LHCN-M2 (cell line): ENCODE measurements around the gene PMVK. TPM values are rescaled to one million over a fixed set of nuclear protein-coding genes. Genes with fewer than 3 reads are reported as not detected.

ENCODE experiments used
- DNase-seq: peaks from one replicate; pipeline ENCODE4 v3.0.0-alpha.2; 2012; ENCODE audit warnings: low read depth
- total RNA-seq: library from RNA; depleted of rRNA; stranded (reverse); fragments of >200 nt; gene quantifications from 2 replicates; pipeline ENCODE4 v1.2.3, GENCODE V29; 2014

PMVK gene
- total RNA-seq, 1 experiment from 2014 or later, result 9.1 TPM

DNA sequence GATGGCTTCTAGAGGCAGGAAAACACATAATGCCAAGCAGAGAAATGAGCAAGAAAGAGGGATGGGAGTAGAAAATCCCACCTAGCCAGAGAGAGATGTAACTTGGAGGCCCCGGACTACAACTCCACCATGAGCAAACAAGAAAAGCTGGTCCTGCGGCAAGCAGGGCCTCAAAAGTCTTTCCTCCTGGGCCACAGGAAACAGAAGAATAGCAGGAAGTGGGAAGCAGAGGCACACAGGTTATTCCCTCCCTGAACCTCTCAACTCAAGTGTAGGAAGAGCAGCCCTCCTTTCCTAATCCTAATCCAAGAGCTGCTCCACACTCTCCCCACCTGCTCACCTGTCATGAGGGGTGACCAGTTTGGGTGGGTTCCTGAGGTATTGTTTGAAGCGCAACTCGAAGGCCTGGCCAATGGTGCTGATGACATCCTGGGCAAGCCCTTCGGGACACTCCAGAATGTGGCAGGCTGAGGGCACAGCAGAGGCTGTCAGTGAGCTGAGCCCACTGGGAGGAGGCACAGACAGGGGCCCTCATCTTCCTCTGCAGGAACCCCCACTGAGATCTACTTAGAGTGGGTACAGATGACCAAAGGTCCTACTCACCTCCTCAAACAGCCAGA is 30.9 kb upstream of the PMVK start:
- DNase-seq, result no peak

- DNase-seq, result no peak
Observed at GRCh38 chr1:154966111-154966510, 29.6 kb upstream of the PMVK start.

- DNase-seq, result no peak
Observed at GRCh38 chr1:154964359-154964758, 27.8 kb upstream of the PMVK start.

GRCh38 chr1:154963643-154964042 is 27.1 kb upstream of the PMVK start:
- DNase-seq, result no peak

- no peak for DNase-seq
Observed at GRCh38 chr1:154962795-154963330, 26.3 kb upstream of the PMVK start.

- peak; percentile 27 for DNase-seq
Observed at GRCh38 chr1:154962156-154962749, 25.7 kb upstream of the PMVK start.

DNA sequence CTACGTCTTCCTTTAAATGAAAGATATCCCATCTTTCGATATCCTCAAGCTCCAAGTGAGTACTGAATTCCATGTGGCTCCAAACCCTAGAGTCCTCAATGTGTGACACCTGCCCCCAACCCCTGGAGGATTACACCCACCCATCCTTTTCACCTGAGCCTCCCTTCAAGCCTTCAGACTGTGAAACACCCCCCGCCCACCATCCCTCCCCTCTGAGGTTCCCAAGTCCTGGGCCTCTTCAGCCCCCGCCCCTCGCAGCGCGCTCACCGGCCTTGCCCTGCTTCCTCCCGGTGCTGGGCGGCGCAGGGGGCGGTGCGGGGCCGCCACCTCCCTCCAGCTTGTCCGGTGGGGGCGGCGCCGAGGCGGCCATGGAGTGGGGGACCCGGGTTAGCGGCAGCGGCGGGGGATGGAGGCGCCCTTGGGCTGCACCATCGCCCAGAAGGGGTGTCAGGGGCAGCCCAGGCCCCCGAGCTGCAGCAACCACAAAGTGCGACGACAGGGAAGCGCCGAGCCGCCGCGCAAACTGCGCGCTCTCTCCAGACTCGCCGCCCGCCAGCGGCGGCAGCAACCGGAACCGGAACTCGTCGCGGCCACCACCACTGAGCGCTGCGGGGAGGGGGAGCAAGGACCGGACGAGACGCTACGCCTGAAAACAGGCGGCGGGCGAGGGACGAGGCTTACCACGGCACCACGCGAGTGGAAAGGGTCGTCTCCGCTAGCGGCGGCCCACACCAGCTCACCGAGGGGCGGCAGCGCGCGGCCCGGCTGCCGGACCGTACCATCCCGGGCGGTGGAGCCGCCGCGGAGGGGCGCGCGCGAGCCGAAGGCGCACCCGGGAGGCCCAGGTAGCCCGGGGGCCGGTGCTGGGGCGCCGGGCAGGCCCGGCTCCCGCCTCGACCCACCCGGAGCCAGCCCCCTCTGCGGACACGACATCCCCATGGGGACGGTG is 25.0 kb upstream of the PMVK start, which contains the start of gene PYGO2:
Gene PYGO2, minus strand, starts transcription at position 576 of the 949 bp plus-strand sequence. Its CDS starts 206 bp downstream, at position 370.
- peak; percentile 73 for DNase-seq

GRCh38 chr1:154960446-154961136 is 24.1 kb upstream of the PMVK start:
- DNase-seq, result no peak

DNA sequence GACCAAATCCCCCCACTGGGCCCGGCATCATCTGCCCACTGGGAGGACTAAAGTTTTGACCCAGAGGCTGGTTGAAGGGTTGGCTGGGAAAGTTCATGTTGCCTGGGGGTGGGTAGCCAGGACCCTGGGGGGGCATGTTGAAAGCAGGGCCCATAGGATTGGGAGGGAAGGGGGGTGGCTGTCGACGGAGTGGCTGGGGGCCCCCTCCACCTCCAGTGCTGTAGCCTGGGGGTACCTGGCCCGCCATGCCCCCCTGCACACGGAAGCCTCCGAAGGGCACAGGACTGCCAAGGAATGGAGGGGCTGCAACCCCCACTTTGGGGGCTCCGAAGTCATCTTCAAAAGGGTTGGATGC is 22.9 kb upstream of the PMVK start:
- no peak for DNase-seq

GRCh38 chr1:154958681-154959425 is 22.3 kb upstream of the PMVK start:
- DNase-seq, result no peak

DNA sequence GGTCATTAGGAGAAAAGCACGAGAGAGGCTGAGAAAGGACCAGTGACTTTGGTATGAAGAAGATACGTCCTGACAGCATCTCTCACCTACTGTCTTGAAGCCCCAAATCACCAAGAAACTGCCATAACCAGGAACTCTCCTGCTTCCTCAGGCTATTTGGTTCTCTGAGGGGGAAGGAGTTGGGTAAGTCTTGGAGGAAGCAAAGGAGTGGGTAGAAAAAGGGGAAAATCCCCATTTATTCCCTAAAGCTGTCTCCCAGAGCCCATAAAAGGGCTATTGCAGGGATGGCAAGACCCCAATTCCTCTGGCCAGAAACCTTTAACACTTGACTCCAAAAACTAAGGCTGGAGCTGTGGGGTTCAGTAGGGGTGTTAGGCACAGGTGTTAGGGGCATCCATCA is 21.5 kb upstream of the PMVK start:
- DNase-seq, result no peak

- DNase-seq, result no peak
Observed at GRCh38 chr1:154957091-154957657, 20.7 kb upstream of the PMVK start.

DNA sequence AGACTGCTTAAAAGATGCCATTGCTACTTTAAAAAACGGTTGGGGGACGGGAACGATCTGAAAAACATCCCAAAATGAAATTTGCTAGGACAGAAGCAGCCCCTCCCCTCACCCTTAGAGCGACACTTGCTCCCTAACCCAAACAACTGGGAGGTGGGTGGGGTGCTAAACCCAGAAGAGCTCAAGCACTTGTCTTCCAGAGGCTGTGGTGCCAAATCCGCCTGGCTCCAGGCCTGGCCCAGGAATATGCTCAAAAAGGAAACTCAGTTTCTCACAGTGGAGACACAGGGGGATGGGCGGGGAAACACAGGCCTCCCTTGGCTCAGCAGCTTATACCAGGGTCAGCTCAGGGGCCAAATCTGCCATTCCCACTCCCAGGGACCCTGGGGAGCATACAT is 20.0 kb upstream of the PMVK start:
- DNase-seq, result no peak

DNA sequence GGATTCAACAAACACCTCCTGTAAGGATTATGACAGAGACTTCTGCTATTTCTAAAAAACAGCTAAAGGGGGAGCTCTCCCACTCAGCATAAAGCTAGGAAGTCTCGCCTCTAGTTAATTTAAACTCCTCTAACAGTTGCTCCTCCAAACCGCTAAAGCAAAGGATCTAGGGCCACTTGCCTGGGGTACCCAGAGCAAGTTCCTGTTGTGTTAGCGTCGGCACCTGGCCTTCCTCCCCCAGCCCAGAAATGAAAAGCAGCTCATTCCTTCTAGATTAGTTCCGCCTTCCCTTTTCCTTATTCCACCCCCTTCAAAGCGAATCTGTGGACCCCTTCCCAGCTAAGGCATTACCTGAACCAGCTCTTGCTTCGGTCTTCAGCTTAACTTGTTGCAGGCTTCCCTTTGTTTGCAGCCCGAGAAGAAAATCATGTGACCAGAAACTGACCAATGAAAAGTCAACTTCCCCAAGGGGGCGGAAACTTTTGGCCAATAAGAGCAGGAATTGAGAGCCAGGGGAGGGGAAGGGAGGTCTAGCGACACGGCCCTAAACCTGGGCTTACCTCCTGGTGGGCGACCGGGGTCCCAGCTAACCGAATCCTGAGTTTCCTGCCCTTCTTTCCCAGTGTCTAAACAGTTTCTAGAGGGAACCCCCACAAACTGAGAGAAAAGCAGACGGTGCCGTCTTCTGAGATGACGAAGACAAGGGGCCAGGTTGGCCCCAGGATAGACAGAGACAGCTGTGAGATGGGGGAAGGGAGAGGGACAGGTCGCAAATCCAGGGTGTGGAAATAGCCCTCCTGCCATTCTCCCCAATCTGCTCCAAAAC is 19.4 kb upstream of the PMVK start, which contains the start of gene PBXIP1:
Gene PBXIP1, minus strand, starts transcription at position 382 of the 826 bp plus-strand sequence. CDS start 2,378 bp downstream, outside the sequence.
- DNase-seq, result peak; percentile 93

GRCh38 chr1:154955039-154955717 is 18.7 kb upstream of the PMVK start:
- DNase-seq, result peak; percentile 89

- no peak for DNase-seq
Observed at GRCh38 chr1:154954541-154954940, 18.0 kb upstream of the PMVK start.

GRCh38 chr1:154953611-154954038 is 17.1 kb upstream of the PMVK start:
- no peak for DNase-seq

DNA sequence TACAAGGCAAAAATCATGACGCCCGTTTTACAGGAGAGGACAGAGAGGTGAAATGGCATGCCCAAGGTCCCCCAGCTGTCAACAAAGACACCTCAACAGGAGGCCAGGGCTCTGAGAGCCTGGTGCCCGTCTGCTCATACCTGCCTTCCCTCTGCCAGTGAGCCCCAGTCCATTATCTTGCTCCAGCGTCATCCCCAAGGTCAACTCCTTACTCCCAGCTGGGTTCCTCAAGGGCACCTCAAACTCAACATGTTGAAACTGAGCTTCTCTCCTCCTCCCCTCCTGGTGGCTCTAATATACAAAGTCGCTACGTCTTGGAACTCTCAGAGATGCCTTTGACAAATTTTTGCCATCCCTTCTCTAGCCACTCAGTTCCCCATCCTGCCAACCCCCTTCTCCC is 16.1 kb upstream of the PMVK start:
- DNase-seq, result no peak
